GM23338 (cell line): Measurements from ENCODE around the gene GRK5.

Experiments
- CREB1 ChIP-seq: fragments of 250-450 bp; sonication (Bioruptor Pico); IDR thresholded peaks from 2 replicates; pipeline ENCODE4 v1.5.0; 2020; ENCODE audit warnings: low read depth, mild to moderate bottlenecking, moderate library complexity
- EZH2 ChIP-seq: fragments of 200-600 bp; sonication (generic); IDR thresholded peaks from one replicate; pipeline ENCODE4 v1.8.0; 2017; ENCODE audit warnings: antibody characterized with exemption, mild to moderate bottlenecking, low read depth; ENCODE audit not compliant: unreplicated experiment
- EZH2phosphoT487 ChIP-seq: fragments of 200-600 bp; sonication (generic); IDR thresholded peaks from one replicate; pipeline ENCODE4 v1.8.1; 2018; ENCODE audit warnings: antibody characterized with exemption; ENCODE audit not compliant: unreplicated experiment
- JUNB ChIP-seq: IDR thresholded peaks from one replicate; pipeline ENCODE4 v1.6.1; 2016; ENCODE audit warnings: antibody characterized with exemption; ENCODE audit not compliant: unreplicated experiment
- POLR2AphosphoS5 ChIP-seq: IDR thresholded peaks from 2 replicates; pipeline ENCODE4 v1.6.1; 2016; ENCODE audit warnings: antibody characterized with exemption, low read depth
- STAT1 ChIP-seq: IDR thresholded peaks from one replicate; pipeline ENCODE4 v1.6.1; 2016; ENCODE audit warnings: antibody characterized with exemption; ENCODE audit not compliant: unreplicated experiment
- ZNF114 ChIP-seq: fragments of 250-450 bp; sonication (Bioruptor Pico); IDR thresholded peaks from 2 replicates; pipeline ENCODE4 v1.5.0; 2020; ENCODE audit warnings: mild to moderate bottlenecking, moderate library complexity
- ZNF331 ChIP-seq: fragments of 250-450 bp; sonication (Bioruptor Pico); IDR thresholded peaks from 2 replicates; pipeline ENCODE4 v1.5.0; 2020; ENCODE audit warnings: low read depth, mild to moderate bottlenecking, moderate library complexity
- TF ChIP-seq, protein P1 (sequence below), 2 experiments: fragments of 200-600 bp in 1 of 2; sonication (generic) in 1 of 2; conservative IDR thresholded peaks; 2 replicates each; pipeline versions ENCODE4 v1.5.1 to v1.6.1; 2016 to 2017; ENCODE audit warnings: antibody characterized with exemption in 2 of 2, low read depth in 2 of 2, mild to moderate bottlenecking in 2 of 2, moderate library complexity in 1 of 2
- TF ChIP-seq, protein P2 (sequence below): IDR thresholded peaks from one replicate; pipeline ENCODE4 v1.6.1; 2018; ENCODE audit warnings: antibody characterized with exemption; ENCODE audit not compliant: unreplicated experiment
- TF ChIP-seq, protein P3 (sequence below): IDR thresholded peaks from 2 replicates; pipeline ENCODE4 v1.6.1; 2016; ENCODE audit warnings: antibody characterized with exemption

DNA sequence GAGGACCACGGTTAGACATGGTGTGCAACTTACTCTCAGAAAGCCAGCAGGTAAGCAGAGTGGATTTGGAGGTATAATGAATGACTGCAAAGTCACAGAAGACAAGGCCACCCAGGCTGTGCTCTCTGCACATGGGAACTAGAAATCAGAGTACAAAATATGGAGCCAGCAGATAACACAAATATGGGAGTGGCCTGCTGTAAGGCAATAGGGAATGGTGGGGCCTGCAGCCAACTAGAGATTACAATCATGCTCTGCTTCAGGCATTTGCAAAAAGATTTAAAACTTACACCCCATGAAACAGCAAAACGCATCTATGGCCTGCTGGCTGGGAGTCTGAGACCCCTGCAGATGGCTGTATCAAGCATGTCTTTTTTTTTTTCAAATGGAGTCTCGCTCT is 288.2 kb downstream of the GRK5 start:
- TF ChIP-seq, protein P1, sequence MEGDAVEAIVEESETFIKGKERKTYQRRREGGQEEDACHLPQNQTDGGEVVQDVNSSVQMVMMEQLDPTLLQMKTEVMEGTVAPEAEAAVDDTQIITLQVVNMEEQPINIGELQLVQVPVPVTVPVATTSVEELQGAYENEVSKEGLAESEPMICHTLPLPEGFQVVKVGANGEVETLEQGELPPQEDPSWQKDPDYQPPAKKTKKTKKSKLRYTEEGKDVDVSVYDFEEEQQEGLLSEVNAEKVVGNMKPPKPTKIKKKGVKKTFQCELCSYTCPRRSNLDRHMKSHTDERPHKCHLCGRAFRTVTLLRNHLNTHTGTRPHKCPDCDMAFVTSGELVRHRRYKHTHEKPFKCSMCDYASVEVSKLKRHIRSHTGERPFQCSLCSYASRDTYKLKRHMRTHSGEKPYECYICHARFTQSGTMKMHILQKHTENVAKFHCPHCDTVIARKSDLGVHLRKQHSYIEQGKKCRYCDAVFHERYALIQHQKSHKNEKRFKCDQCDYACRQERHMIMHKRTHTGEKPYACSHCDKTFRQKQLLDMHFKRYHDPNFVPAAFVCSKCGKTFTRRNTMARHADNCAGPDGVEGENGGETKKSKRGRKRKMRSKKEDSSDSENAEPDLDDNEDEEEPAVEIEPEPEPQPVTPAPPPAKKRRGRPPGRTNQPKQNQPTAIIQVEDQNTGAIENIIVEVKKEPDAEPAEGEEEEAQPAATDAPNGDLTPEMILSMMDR (conservative IDR thresholded peaks at IDR 0.05; ENCODE audit: low read depth in 2 of 2), result no peak
- TF ChIP-seq EZH2phosphoT487, result no peak
- TF ChIP-seq CREB1 (CRISPR knock-in tag), result no peak
- no peak for TF ChIP-seq EZH2
- TF ChIP-seq, protein P2, sequence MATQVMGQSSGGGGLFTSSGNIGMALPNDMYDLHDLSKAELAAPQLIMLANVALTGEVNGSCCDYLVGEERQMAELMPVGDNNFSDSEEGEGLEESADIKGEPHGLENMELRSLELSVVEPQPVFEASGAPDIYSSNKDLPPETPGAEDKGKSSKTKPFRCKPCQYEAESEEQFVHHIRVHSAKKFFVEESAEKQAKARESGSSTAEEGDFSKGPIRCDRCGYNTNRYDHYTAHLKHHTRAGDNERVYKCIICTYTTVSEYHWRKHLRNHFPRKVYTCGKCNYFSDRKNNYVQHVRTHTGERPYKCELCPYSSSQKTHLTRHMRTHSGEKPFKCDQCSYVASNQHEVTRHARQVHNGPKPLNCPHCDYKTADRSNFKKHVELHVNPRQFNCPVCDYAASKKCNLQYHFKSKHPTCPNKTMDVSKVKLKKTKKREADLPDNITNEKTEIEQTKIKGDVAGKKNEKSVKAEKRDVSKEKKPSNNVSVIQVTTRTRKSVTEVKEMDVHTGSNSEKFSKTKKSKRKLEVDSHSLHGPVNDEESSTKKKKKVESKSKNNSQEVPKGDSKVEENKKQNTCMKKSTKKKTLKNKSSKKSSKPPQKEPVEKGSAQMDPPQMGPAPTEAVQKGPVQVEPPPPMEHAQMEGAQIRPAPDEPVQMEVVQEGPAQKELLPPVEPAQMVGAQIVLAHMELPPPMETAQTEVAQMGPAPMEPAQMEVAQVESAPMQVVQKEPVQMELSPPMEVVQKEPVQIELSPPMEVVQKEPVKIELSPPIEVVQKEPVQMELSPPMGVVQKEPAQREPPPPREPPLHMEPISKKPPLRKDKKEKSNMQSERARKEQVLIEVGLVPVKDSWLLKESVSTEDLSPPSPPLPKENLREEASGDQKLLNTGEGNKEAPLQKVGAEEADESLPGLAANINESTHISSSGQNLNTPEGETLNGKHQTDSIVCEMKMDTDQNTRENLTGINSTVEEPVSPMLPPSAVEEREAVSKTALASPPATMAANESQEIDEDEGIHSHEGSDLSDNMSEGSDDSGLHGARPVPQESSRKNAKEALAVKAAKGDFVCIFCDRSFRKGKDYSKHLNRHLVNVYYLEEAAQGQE, result no peak
- TF ChIP-seq POLR2AphosphoS5, result no peak
- no peak for TF ChIP-seq STAT1
- TF ChIP-seq ZNF114 (CRISPR knock-in tag), result no peak
- no peak for TF ChIP-seq ZNF331 (CRISPR knock-in tag)
- TF ChIP-seq, protein P3, sequence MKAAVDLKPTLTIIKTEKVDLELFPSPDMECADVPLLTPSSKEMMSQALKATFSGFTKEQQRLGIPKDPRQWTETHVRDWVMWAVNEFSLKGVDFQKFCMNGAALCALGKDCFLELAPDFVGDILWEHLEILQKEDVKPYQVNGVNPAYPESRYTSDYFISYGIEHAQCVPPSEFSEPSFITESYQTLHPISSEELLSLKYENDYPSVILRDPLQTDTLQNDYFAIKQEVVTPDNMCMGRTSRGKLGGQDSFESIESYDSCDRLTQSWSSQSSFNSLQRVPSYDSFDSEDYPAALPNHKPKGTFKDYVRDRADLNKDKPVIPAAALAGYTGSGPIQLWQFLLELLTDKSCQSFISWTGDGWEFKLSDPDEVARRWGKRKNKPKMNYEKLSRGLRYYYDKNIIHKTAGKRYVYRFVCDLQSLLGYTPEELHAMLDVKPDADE, result no peak
- TF ChIP-seq JUNB, result no peak
